H7 (cell line): ENCODE results near the gene HYAL4. TPM values are rescaled to one million over a fixed set of nuclear protein-coding genes. Genes with fewer than 3 reads are reported as not detected.
"Not testable (repeated sequence)": the region's sequence is repeated elsewhere in the genome, so short reads cannot be mapped to it uniquely, and the experiment has no call there.

Source experiments
- DNase-seq: peaks from one replicate; pipeline ENCODE4 v3.0.0; 2012
- H3K27me3 ChIP-seq: 2 replicates; pipeline ENCODE4 v1.6.0; 2011; ENCODE audit warnings: mild to moderate bottlenecking, low read length; ENCODE audit not compliant: control insufficient read depth, insufficient read depth
- H3K36me3 ChIP-seq: replicated peaks from 2 replicates; pipeline ENCODE4 v1.5.1; 2011; ENCODE audit warnings: low read length; ENCODE audit not compliant: control insufficient read depth, insufficient read depth
- H3K4me3 ChIP-seq: 2 replicates; pipeline ENCODE4 v1.5.1; 2011; ENCODE audit warnings: low read depth, mild to moderate bottlenecking, control low read depth, low read length, moderate library complexity; ENCODE audit not compliant: insufficient read depth
- total RNA-seq: library from RNA; depleted of rRNA; stranded (reverse); fragments of >200 nt; shearing (Covaris generic); gene quantifications from 2 replicates; pipeline ENCODE4 v1.2.3, GENCODE V29; 2014

The HYAL4 gene
- total RNA-seq, 1 experiment from 2014 or later, result not detected

GRCh38 chr7:123863461-123863860 lies 18.5 kb downstream of the HYAL4 start:
- H3K36me3 ChIP-seq, result no peaks in the 10 kb centered on the region
- no peak overlapping the region for H3K4me3 ChIP-seq
- no peak for DNase-seq
- H3K27me3 ChIP-seq, result no peaks in the 10 kb centered on the region

GRCh38 chr7:123864012-123864411 lies 19.0 kb downstream of the HYAL4 start:
- H3K36me3 ChIP-seq, result no peaks in the 10 kb centered on the region
- no peak overlapping the region for H3K4me3 ChIP-seq
- no peak for DNase-seq
- H3K27me3 ChIP-seq, result no peaks in the 10 kb centered on the region

- Histone ChIP-seq H3K27me3 (no peaks in the 10 kb centered on the region), H3K4me3 (no peak overlapping the region), H3K36me3 (no peaks in the 10 kb centered on the region)
- no peak for DNase-seq
Observed at GRCh38 chr7:123864436-123864835, 19.5 kb downstream of the HYAL4 start.

- no peaks in the 10 kb centered on the region for H3K27me3 ChIP-seq
- DNase-seq, result no peak
Observed at GRCh38 chr7:123864966-123865365, 20.0 kb downstream of the HYAL4 start.

GRCh38 chr7:123865517-123866117 lies 20.6 kb downstream of the HYAL4 start:
- Histone ChIP-seq H3K27me3 (no peaks in the 10 kb centered on the region), H3K36me3 (no peaks in the 10 kb centered on the region), H3K4me3 (no peak overlapping the region)
- peak; percentile 15 for DNase-seq

More at GRCh38 chr7:123864966-123865365, 20.0 kb downstream of the HYAL4 start:
- H3K36me3 ChIP-seq, result no peaks in the 10 kb centered on the region
- no peak overlapping the region for H3K4me3 ChIP-seq

- H3K36me3 ChIP-seq, result no peaks in the 10 kb centered on the region
- H3K27me3 ChIP-seq, result no peaks in the 10 kb centered on the region
- DNase-seq, result no peak
- no peak overlapping the region for H3K4me3 ChIP-seq
Observed at GRCh38 chr7:123867225-123867624, 22.3 kb downstream of the HYAL4 start.

- Histone ChIP-seq H3K36me3 (no peaks in the 10 kb centered on the region), H3K27me3 (no peaks in the 10 kb centered on the region), H3K4me3 (no peak overlapping the region)
- peak; percentile 20 for DNase-seq
Observed at GRCh38 chr7:123871998-123872867, 27.3 kb downstream of the HYAL4 start.

GRCh38 chr7:123872908-123873307 lies 27.9 kb downstream of the HYAL4 start:
- Histone ChIP-seq H3K36me3 (no peaks in the 10 kb centered on the region), H3K27me3 (no peaks in the 10 kb centered on the region), H3K4me3 (no peak overlapping the region)
- DNase-seq, result no peak

- Histone ChIP-seq H3K4me3 (no peak overlapping the region), H3K36me3 (no peaks in the 10 kb centered on the region), H3K27me3 (no peaks in the 10 kb centered on the region)
- no peak for DNase-seq
Observed at GRCh38 chr7:123876557-123877256, 31.7 kb downstream of the HYAL4 start.

GRCh38 chr7:123879628-123880027 lies 34.7 kb downstream of the HYAL4 start:
- H3K36me3 ChIP-seq, result no peaks in the 10 kb centered on the region
- DNase-seq, result no peak
- H3K4me3 ChIP-seq, result no peak overlapping the region
- no peaks in the 10 kb centered on the region for H3K27me3 ChIP-seq

GRCh38 chr7:123881300-123881699 lies 36.3 kb downstream of the HYAL4 start:
- Histone ChIP-seq H3K4me3 (no peak overlapping the region), H3K36me3 (no peaks in the 10 kb centered on the region), H3K27me3 (no peaks in the 10 kb centered on the region)
- DNase-seq, result no peak

- no peaks in the 10 kb centered on the region for H3K36me3 ChIP-seq
- no peak overlapping the region for H3K4me3 ChIP-seq
- H3K27me3 ChIP-seq, result no peaks in the 10 kb centered on the region
- no peak for DNase-seq
Observed at GRCh38 chr7:123883154-123883553, 38.2 kb downstream of the HYAL4 start.

GRCh38 chr7:123888192-123888591 lies 43.2 kb downstream of the HYAL4 start:
- Histone ChIP-seq H3K4me3 (no peak overlapping the region), H3K27me3 (no peaks in the 10 kb centered on the region), H3K36me3 (no peaks in the 10 kb centered on the region)
- DNase-seq, result no peak

GRCh38 chr7:123894753-123895152 lies 49.8 kb downstream of the HYAL4 start:
- not testable (repeated sequence) for H3K27me3 ChIP-seq, H3K4me3 ChIP-seq, H3K36me3 ChIP-seq, DNase-seq

GRCh38 chr7:123901101-123901500 lies 56.1 kb downstream of the HYAL4 start:
- H3K36me3 ChIP-seq, result no peaks in the 10 kb centered on the region
- no peak for DNase-seq
- H3K27me3 ChIP-seq, result no peaks in the 10 kb centered on the region
- no peak overlapping the region for H3K4me3 ChIP-seq
